GM18861 (cell line): ENCODE measurements around the gene ZBTB1.
"Not testable (repeated sequence)": the region's sequence is repeated elsewhere in the genome, so short reads cannot be mapped to it uniquely, and the experiment has no call there.

Experiments used
- ATAC-seq: cut with Tn5 transposase; IDR thresholded peaks from one replicate; pipeline ENCODE4 v1.9.1; 2021; ENCODE audit not compliant: unreplicated experiment

ZBTB1 gene

GRCh38 chr14:64563696-64564095, 59.1 kb downstream of the ZBTB1 start:
- no peak for ATAC-seq

DNA sequence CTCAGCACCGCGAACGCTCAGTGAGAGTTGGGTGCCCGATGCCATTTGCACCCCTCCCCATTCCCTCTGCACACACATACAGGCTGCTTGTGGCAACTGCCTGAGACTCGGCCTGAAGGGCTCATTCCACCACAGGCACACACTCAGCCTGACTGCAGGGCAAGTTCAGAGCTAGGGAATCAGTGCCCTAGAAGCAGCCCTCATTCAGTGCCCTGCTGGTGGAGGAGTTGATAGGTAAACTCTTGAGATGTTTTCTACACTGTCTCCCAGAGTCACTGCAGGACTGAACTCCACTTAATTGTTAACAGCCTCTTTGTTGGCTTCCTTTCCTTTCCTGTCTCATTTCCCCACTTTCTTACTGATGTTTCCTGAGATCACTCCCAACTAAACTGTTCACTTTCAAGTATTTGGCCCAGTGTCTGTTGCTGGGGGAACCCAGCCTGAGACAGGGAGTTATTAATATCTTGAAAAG, 62.1 kb downstream of the ZBTB1 start:
- ATAC-seq: no peak

GRCh38 chr14:64569138-64569631, 64.6 kb downstream of the ZBTB1 start:
- no peak for ATAC-seq

GRCh38 chr14:64569646-64570045, 65.1 kb downstream of the ZBTB1 start:
- ATAC-seq: not testable (repeated sequence)

GRCh38 chr14:64572386-64573104, 68.0 kb downstream of the ZBTB1 start:
- ATAC-seq: no peak

- no peak for ATAC-seq
These were observed 68.5 kb downstream of the ZBTB1 start for GRCh38 chr14:64573109-64573508.
